Activated T-cell treated with anti-CD3 and anti-CD28 coated beads, Interleukin-2, amount 50 U/mL, for 48 hours (primary cell): ENCODE measurements around the gene FOXD4L1.
"Not testable (repeated sequence)": the region's sequence is repeated elsewhere in the genome, so short reads cannot be mapped to it uniquely, and the experiment has no call there.

Source experiments
- DNase-seq, 2 experiments: peaks; one replicate each; pipeline ENCODE4 v3.0.0-alpha.2; 2020

The FOXD4L1 gene

DNA sequence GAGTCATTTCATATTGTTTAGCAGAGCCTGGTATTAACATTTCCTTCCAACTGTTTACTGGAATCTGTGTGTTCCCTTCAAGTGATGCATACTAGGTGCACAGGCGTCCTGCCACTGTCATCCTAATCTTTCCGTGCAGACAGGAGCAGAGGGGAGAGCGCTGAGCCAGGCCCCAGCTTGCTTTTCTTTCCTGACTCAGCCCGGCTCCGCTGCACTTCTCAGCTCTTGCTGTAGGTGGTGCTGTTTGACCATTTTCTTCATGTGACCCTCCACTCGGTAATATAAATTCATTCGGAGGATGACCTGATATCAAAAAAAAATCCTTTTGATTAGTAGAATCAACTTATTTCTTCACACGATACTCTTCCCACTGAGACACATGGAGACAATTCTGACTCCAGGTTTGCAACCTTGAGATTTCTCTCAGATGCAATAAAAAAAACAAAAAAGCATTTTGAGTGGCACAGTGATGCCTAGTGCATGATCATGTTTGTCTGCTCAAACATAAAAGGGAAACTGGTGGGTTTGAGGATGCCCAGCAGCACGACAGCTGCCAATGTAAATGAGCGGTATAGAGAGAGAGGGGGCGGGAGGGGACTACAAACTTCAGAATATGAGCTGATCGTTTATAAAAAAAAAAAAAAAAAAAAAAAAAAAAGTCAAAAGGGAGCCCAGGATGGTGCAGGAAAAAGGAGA, 29.0 kb downstream of the FOXD4L1 start:
- not testable (repeated sequence) for DNase-seq

DNA sequence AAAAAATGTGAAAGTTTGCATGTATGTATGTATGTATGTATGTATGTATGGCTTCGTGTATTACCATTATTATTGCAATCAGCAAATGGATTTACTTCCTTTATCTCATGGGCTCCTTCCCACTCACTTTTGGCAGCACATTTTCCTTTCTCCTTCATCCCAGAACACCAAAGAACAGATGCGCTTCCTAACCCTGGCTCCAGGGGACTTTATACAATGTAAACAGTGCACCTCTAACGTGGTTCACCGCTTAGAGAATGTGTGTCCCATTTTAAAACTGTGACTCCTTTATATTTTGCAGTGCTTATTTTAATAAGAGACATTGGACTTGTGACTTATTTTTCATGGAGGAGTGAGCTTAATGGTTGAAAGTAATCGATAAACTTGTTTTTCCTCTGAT, 29.7 kb downstream of the FOXD4L1 start:
- not testable (repeated sequence) for DNase-seq

GRCh38 chr2:113528904-113529303, 30.4 kb downstream of the FOXD4L1 start:
- DNase-seq = not testable (repeated sequence)

DNA sequence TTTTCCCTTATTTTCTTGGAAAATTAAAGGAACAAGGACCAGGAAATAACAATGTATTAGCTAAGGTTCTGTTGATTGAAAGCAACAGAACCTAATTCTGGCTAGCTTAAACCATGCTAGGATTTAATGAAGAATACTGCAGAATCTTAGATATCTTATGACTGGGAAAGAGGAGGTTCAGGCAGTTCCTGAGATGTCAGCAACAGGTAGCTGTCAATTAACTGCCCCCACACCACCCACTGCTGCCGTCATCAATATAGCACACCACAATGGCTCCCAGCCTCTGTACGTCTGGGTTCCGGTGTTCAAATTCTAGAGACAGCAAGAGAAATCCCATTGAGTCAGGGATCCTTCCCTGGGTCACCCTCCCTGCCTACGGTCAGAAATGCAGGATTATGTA, 34.5 kb downstream of the FOXD4L1 start:
- not testable (repeated sequence) for DNase-seq

GRCh38 chr2:113536573-113536972, 38.1 kb downstream of the FOXD4L1 start:
- not testable (repeated sequence) for DNase-seq

GRCh38 chr2:113540834-113541203, 42.4 kb downstream of the FOXD4L1 start:
- DNase-seq = not testable (repeated sequence)

DNA sequence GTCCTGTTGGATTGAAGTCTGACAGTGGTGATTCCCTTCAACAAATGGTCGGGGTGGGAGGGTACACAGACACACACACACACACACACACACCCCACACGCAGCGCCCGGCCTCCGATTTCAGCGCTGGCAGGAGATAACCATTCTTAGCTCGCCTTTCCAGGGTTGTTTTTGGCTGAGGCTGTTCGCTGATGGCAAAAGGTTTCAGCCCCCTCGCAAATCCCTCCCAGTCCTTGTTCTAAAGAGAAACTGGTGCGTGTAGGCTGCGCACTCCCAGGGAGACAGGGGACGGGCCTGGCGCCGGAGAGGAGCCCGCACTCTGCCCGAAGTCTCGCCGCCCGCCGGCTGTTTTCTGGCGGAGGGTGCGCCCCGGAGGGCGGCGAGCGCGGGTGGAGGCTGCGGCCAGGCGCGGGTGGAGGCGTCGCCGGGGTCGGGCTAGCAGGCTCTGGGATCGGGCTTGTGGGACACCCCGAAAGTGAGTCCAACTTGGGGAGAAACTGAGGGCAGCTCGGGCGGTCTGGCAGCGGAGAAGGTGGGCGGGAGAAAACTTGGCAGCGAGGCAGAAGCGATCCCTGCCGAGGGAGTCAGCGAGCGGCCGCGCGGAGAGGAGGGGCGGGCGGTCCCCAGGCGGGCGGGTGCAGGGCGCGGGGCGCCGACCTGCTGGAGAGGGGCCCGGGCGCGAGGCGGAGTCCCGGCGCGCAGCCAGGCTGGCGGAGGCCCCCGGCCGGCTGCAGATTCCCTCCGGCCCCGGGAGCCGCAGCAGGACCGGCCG, 42.9 kb downstream of the FOXD4L1 start:
- DNase-seq = peak; percentile 38 to 50

- DNase-seq = peak in 1 of 2 experiments; percentile 22
Measured at GRCh38 chr2:113541976-113542485, 43.6 kb downstream of the FOXD4L1 start.

DNA sequence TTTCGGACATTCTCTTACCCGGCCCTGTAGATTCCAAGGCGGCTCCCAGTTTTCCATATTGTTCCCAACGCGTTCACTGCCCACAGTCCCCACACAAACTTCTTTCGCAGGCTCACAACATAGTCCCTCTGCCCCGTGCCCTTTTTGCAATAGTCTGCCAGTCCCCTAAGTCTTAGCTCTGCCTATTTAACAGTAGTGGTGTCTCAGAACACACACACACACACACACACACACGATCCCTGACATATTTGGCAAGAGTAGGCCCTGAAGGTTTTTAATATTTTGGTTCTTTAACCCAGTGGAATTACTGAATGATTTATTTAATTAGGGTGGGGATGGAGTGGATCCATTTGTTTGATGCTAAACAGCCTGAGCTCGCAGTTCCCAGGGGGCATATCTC, 44.1 kb downstream of the FOXD4L1 start:
- not testable (repeated sequence) for DNase-seq
